Measurements from ENCODE around the gene SDR42E1.

GRCh38 chr16:81997738-81998137, 13.5 kb downstream of the SDR42E1 start:
- TF ChIP-seq CTCF (IDR thresholded peaks at IDR 0.05) (no peak; the same call in 1 of the 2 replicates), MAX (CRISPR knock-in tag; IDR thresholded peaks at IDR 0.05) (no peak), PRDM15 (CRISPR knock-in tag; IDR thresholded peaks at IDR 0.05) (no peak), PREB (CRISPR knock-in tag; IDR thresholded peaks at IDR 0.05; ENCODE audit: borderline replicate concordance) (no peak), AFF4 (CRISPR knock-in tag; IDR thresholded peaks at IDR 0.05; ENCODE audit: borderline replicate concordance) (no peak), ZBTB43 (CRISPR knock-in tag; IDR thresholded peaks at IDR 0.05) (no peak), CREB1 (CRISPR knock-in tag; IDR thresholded peaks at IDR 0.05) (no peak), IRF2 (CRISPR knock-in tag; IDR thresholded peaks at IDR 0.05; ENCODE audit: borderline replicate concordance, low read depth) (no peak), TCF7 (CRISPR knock-in tag; IDR thresholded peaks at IDR 0.05; ENCODE audit: low read depth) (no peak), FOXK1 (CRISPR knock-in tag; IDR thresholded peaks at IDR 0.05) (no peak), ELF4 (CRISPR knock-in tag; IDR thresholded peaks at IDR 0.05; ENCODE audit: low read depth) (no peak)
- TF ChIP-seq, protein P1, sequence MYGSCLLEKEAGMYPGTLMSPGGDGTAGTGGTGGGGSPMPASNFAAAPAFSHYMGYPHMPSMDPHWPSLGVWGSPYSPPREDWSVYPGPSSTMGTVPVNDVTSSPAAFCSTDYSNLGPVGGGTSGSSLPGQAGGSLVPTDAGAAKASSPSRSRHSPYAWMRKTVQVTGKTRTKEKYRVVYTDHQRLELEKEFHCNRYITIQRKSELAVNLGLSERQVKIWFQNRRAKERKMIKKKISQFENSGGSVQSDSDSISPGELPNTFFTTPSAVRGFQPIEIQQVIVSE (CRISPR knock-in tag; IDR thresholded peaks at IDR 0.05; ENCODE audit: borderline replicate concordance), result no peak
- TF ChIP-seq, protein P2, sequence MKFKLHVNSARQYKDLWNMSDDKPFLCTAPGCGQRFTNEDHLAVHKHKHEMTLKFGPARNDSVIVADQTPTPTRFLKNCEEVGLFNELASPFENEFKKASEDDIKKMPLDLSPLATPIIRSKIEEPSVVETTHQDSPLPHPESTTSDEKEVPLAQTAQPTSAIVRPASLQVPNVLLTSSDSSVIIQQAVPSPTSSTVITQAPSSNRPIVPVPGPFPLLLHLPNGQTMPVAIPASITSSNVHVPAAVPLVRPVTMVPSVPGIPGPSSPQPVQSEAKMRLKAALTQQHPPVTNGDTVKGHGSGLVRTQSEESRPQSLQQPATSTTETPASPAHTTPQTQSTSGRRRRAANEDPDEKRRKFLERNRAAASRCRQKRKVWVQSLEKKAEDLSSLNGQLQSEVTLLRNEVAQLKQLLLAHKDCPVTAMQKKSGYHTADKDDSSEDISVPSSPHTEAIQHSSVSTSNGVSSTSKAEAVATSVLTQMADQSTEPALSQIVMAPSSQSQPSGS (CRISPR knock-in tag; IDR thresholded peaks at IDR 0.05; ENCODE audit: borderline replicate concordance, low read depth), result no peak
- TF ChIP-seq, protein P3, sequence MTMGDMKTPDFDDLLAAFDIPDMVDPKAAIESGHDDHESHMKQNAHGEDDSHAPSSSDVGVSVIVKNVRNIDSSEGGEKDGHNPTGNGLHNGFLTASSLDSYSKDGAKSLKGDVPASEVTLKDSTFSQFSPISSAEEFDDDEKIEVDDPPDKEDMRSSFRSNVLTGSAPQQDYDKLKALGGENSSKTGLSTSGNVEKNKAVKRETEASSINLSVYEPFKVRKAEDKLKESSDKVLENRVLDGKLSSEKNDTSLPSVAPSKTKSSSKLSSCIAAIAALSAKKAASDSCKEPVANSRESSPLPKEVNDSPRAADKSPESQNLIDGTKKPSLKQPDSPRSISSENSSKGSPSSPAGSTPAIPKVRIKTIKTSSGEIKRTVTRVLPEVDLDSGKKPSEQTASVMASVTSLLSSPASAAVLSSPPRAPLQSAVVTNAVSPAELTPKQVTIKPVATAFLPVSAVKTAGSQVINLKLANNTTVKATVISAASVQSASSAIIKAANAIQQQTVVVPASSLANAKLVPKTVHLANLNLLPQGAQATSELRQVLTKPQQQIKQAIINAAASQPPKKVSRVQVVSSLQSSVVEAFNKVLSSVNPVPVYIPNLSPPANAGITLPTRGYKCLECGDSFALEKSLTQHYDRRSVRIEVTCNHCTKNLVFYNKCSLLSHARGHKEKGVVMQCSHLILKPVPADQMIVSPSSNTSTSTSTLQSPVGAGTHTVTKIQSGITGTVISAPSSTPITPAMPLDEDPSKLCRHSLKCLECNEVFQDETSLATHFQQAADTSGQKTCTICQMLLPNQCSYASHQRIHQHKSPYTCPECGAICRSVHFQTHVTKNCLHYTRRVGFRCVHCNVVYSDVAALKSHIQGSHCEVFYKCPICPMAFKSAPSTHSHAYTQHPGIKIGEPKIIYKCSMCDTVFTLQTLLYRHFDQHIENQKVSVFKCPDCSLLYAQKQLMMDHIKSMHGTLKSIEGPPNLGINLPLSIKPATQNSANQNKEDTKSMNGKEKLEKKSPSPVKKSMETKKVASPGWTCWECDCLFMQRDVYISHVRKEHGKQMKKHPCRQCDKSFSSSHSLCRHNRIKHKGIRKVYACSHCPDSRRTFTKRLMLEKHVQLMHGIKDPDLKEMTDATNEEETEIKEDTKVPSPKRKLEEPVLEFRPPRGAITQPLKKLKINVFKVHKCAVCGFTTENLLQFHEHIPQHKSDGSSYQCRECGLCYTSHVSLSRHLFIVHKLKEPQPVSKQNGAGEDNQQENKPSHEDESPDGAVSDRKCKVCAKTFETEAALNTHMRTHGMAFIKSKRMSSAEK (CRISPR knock-in tag; IDR thresholded peaks at IDR 0.05; ENCODE audit: borderline replicate concordance), result no peak
